HCT116 (cell line): ENCODE data around the gene BECN2.

Experiments used
- CBX3 ChIP-seq: IDR thresholded peaks from 2 replicates; pipeline ENCODE4 v1.6.1; 2012; ENCODE audit warnings: low read depth
- CEBPB ChIP-seq: IDR thresholded peaks from 2 replicates; pipeline ENCODE4 v1.6.1; 2012; ENCODE audit warnings: low read depth
- EGR1 ChIP-seq: IDR thresholded peaks from 2 replicates; pipeline ENCODE4 v1.6.1; 2012; ENCODE audit warnings: low read depth
- EZH2 ChIP-seq: fragments of 200-600 bp; sonication (generic); IDR thresholded peaks from 2 replicates; pipeline ENCODE4 v1.6.1; 2017; ENCODE audit warnings: antibody characterized with exemption, mixed run types
- EZH2phosphoT487 ChIP-seq: fragments of 200-600 bp; IDR thresholded peaks from 2 replicates; pipeline ENCODE4 v1.6.1; 2018; ENCODE audit warnings: antibody characterized with exemption, borderline replicate concordance
- POLR2A ChIP-seq: IDR thresholded peaks from 2 replicates; pipeline ENCODE4 v1.7.0; 2011; ENCODE audit warnings: borderline replicate concordance; ENCODE audit not compliant: insufficient read depth, insufficient read length; ENCODE audit errors: extremely low read depth
- POLR2AphosphoS5 ChIP-seq: IDR thresholded peaks from 2 replicates; pipeline ENCODE4 v1.6.1; 2011; ENCODE audit warnings: mild to moderate bottlenecking, low read depth, low read length, moderate library complexity
- RAD21 ChIP-seq: IDR thresholded peaks from 2 replicates; pipeline ENCODE4 v1.6.1; 2012; ENCODE audit warnings: low read depth, mild to moderate bottlenecking
- SP1 ChIP-seq: IDR thresholded peaks from 2 replicates; pipeline ENCODE4 v1.6.1; 2012; ENCODE audit warnings: low read depth
- TCF7L2 ChIP-seq: IDR thresholded peaks from 2 replicates; pipeline ENCODE4 v1.7.0; 2011; ENCODE audit warnings: borderline replicate concordance, inconsistent platforms; ENCODE audit not compliant: insufficient read depth, insufficient read length; ENCODE audit errors: extremely low read depth
- TF ChIP-seq, protein P1 (sequence below), 3 experiments: fragments of 200-600 bp in 1 of 3; sonication (generic) in 1 of 3; IDR thresholded peaks in 2 of 3; conservative IDR thresholded peaks in 1 of 3; 2 replicates each; pipeline ENCODE4 v1.5.1; 2012 to 2017; ENCODE audit warnings: low read depth in 2 of 3, low read length in 2 of 3, antibody characterized with exemption in 1 of 3, borderline replicate concordance in 1 of 3, control low read depth in 1 of 3, mild to moderate bottlenecking in 1 of 3, mixed read lengths in 1 of 3, mixed run types in 1 of 3, moderate library complexity in 1 of 3; ENCODE audit not compliant: insufficient read depth in 1 of 3
- TF ChIP-seq, protein P2 (sequence below): IDR thresholded peaks from 2 replicates; pipeline ENCODE4 v1.6.1; 2012; ENCODE audit warnings: low read depth
- TF ChIP-seq, protein P3 (sequence below): IDR thresholded peaks from 2 replicates; pipeline ENCODE4 v1.6.1; 2012
- TF ChIP-seq, protein P4 (sequence below): IDR thresholded peaks from 2 replicates; pipeline ENCODE4 v1.6.1; 2012

DNA sequence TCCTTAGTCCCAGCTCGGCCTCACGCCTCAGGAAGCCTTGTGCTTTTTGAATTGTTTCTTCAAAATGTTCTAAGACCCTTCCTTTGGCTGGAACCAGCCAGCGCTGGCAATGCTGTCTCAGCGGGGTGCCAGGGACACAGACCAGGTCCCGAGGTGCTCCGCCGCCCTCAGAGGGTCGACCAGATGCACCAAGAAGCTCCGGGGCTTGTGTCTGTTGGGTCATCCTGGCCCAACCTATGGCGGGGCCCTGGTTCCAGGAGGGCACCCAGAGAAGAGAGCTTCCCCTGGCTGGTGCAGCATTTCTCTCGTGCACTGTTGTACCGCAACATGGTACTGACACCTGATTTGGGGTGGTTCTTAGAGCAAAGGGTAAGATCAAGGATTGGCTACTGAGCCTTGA, 40.1 kb upstream of the BECN2 start:
- TF ChIP-seq POLR2AphosphoS5 = no peak
- no peak for TF ChIP-seq RAD21
- no peak for TF ChIP-seq POLR2A
- TF ChIP-seq TCF7L2 = no peak
- TF ChIP-seq, protein P1, sequence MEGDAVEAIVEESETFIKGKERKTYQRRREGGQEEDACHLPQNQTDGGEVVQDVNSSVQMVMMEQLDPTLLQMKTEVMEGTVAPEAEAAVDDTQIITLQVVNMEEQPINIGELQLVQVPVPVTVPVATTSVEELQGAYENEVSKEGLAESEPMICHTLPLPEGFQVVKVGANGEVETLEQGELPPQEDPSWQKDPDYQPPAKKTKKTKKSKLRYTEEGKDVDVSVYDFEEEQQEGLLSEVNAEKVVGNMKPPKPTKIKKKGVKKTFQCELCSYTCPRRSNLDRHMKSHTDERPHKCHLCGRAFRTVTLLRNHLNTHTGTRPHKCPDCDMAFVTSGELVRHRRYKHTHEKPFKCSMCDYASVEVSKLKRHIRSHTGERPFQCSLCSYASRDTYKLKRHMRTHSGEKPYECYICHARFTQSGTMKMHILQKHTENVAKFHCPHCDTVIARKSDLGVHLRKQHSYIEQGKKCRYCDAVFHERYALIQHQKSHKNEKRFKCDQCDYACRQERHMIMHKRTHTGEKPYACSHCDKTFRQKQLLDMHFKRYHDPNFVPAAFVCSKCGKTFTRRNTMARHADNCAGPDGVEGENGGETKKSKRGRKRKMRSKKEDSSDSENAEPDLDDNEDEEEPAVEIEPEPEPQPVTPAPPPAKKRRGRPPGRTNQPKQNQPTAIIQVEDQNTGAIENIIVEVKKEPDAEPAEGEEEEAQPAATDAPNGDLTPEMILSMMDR (IDR thresholded peaks at IDR 0.05 in 2 of 3, conservative IDR thresholded peaks at IDR 0.05 in 1 of 3; ENCODE audit: borderline replicate concordance in 1 of 3, insufficient read depth in 1 of 3, low read depth in 2 of 3, low read length in 2 of 3) = no peak
- no peak for TF ChIP-seq SP1
- no peak for TF ChIP-seq EZH2phosphoT487
- TF ChIP-seq, protein P2, sequence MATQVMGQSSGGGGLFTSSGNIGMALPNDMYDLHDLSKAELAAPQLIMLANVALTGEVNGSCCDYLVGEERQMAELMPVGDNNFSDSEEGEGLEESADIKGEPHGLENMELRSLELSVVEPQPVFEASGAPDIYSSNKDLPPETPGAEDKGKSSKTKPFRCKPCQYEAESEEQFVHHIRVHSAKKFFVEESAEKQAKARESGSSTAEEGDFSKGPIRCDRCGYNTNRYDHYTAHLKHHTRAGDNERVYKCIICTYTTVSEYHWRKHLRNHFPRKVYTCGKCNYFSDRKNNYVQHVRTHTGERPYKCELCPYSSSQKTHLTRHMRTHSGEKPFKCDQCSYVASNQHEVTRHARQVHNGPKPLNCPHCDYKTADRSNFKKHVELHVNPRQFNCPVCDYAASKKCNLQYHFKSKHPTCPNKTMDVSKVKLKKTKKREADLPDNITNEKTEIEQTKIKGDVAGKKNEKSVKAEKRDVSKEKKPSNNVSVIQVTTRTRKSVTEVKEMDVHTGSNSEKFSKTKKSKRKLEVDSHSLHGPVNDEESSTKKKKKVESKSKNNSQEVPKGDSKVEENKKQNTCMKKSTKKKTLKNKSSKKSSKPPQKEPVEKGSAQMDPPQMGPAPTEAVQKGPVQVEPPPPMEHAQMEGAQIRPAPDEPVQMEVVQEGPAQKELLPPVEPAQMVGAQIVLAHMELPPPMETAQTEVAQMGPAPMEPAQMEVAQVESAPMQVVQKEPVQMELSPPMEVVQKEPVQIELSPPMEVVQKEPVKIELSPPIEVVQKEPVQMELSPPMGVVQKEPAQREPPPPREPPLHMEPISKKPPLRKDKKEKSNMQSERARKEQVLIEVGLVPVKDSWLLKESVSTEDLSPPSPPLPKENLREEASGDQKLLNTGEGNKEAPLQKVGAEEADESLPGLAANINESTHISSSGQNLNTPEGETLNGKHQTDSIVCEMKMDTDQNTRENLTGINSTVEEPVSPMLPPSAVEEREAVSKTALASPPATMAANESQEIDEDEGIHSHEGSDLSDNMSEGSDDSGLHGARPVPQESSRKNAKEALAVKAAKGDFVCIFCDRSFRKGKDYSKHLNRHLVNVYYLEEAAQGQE = no peak
- TF ChIP-seq, protein P3, sequence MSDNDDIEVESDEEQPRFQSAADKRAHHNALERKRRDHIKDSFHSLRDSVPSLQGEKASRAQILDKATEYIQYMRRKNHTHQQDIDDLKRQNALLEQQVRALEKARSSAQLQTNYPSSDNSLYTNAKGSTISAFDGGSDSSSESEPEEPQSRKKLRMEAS = no peak
- TF ChIP-seq CBX3 = no peak
- TF ChIP-seq, protein P4, sequence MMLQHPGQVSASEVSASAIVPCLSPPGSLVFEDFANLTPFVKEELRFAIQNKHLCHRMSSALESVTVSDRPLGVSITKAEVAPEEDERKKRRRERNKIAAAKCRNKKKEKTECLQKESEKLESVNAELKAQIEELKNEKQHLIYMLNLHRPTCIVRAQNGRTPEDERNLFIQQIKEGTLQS = no peak
- TF ChIP-seq EGR1 = no peak
- TF ChIP-seq CEBPB = no peak
- no peak for TF ChIP-seq EZH2
